Measurements from ENCODE around the gene PNMA3. TPM values are rescaled to one million over a fixed set of nuclear protein-coding genes. Genes with fewer than 3 reads are reported as not detected.
A peak's percentile ranks its signal among the peaks of the same experiment; 100 is the strongest.

Gene PNMA3
- polyA plus RNA-seq, 1 experiment: 0.02 TPM

DNA sequence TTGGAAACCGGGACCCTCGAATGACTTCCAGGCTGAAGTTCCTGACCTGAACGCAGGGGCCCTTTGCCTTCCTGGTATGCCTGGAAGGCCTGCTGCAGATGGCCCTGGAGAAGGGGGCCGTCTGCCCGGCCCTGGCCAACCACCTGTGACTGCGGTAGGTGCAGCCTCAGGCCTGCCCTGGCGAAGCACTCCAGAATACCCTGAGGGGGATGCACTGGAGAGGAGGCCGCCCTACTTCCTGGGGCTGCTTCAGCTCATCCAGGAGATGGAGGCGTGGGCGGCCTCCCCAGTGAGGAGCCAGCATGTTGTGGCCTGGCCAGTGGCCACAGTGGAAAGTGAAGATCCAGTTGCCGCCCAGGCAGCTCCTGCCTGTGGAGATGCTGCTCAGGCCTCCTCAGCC, 26.4 kb upstream of the PNMA3 start:
- POLR2A ChIA-PET: no interaction called here
- no peaks in the 10 kb centered on the region for H3K9me3 ChIP-seq (ENCODE audit: control insufficient read depth, insufficient read depth, low read length)
- no peak overlapping the region for H3K27ac ChIP-seq (ENCODE audit: low read depth, low read length)
- CTCF ChIA-PET: no interaction called here
- no peak for TF ChIP-seq CTCF (IDR thresholded peaks at IDR 0.05; ENCODE audit: low read depth, low read length)
- no peak for DNase-seq (ENCODE audit: low read depth, low spot score)
- no peak overlapping the region for H3K4me3 ChIP-seq (ENCODE audit: low read depth, low read length)
- no peaks in the 10 kb centered on the region for H3K27me3 ChIP-seq (ENCODE audit: control insufficient read depth, insufficient read depth, low read length)

DNA sequence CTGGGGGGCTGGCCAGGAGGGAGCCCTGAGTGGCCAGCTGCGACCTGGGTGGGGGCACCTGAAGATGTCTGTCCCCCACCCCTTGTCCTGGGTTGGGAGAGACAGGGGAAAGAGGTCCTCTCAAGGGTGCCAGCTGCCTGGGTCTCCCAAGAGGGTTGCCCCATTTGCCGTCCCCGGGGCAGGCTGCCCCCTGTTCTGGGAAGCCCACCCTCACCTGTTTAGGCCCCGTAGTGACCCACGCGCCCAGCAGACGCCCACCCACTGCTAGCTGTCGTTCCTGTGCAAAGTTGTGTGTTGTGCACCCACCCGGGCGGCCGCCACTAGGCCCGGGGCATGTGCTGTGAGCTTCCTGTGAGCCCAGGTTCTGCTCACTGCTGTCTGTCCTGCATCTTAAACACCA, 25.5 kb upstream of the PNMA3 start:
- Histone ChIP-seq H3K27ac (ENCODE audit: low read depth, low read length) (no peak overlapping the region), H3K4me3 (ENCODE audit: low read depth, low read length) (no peak overlapping the region), H3K9me3 (ENCODE audit: control insufficient read depth, insufficient read depth, low read length) (no peaks in the 10 kb centered on the region), H3K27me3 (ENCODE audit: control insufficient read depth, insufficient read depth, low read length) (no peaks in the 10 kb centered on the region)
- no peak for TF ChIP-seq CTCF (IDR thresholded peaks at IDR 0.05; ENCODE audit: low read depth, low read length)
- ChIA-PET CTCF (interaction anchor here (1.6 kb wide), 1 partner anchor 11 kb away, joined by 3 read pairs; no protein-coding TSS in a partner anchor), POLR2A (no interaction called here)
- DNase-seq (ENCODE audit: low read depth, low spot score): no peak

GRCh38 chrX:153032397-153033118, 23.7 kb upstream of the PNMA3 start:
- no peak for DNase-seq (ENCODE audit: low read depth, low spot score)
- peak overlapping the region; percentile 13; the same call in 1 of the 2 replicates for H3K4me3 ChIP-seq (ENCODE audit: low read depth, low read length)
- ChIA-PET POLR2A (no interaction called here), CTCF (interaction anchor here (0.6 to 2.2 kb wide), 10 partner anchors 12 to 475 kb away, joined by 3 to 14 read pairs (median 4); no protein-coding TSS in a partner anchor)
- no peaks in the 10 kb centered on the region for H3K9me3 ChIP-seq (ENCODE audit: control insufficient read depth, insufficient read depth, low read length)
- no peaks in the 10 kb centered on the region for H3K27me3 ChIP-seq (ENCODE audit: control insufficient read depth, insufficient read depth, low read length)
- H3K27ac ChIP-seq (ENCODE audit: low read depth, low read length): no peak overlapping the region
- peak; percentile 66 for TF ChIP-seq CTCF (IDR thresholded peaks at IDR 0.05; ENCODE audit: low read depth, low read length)

- H3K4me3 ChIP-seq (ENCODE audit: low read depth, low read length): no peak overlapping the region
- POLR2A ChIA-PET: no interaction called here
Observed at GRCh38 chrX:153049093-153049492, 7.2 kb upstream of the PNMA3 start.

More at GRCh38 chrX:153049093-153049492, 7.2 kb upstream of the PNMA3 start:
- H3K9me3 ChIP-seq (ENCODE audit: control insufficient read depth, insufficient read depth, low read length): peaks cover 3% of the 10 kb centered on the region; the same call in 1 of the 2 replicates
- H3K27ac ChIP-seq (ENCODE audit: low read depth, low read length): no peak overlapping the region
- no peak for TF ChIP-seq CTCF (IDR thresholded peaks at IDR 0.05; ENCODE audit: low read depth, low read length)
- CTCF ChIA-PET: no interaction called here
- H3K27me3 ChIP-seq (ENCODE audit: control insufficient read depth, insufficient read depth, low read length): peaks cover 2% of the 10 kb centered on the region
- no peak for DNase-seq (ENCODE audit: low read depth, low spot score)

All from AG04450 (cell line).